ENCODE data around the gene SWSAP1. TPM values are rescaled to one million over a fixed set of nuclear protein-coding genes. Genes with fewer than 3 reads are reported as not detected.
"Not testable (repeated sequence)": the region's sequence is repeated elsewhere in the genome, so short reads cannot be mapped to it uniquely, and the experiment has no call there.

SWSAP1 gene
- total RNA-seq, 1 donor from 2014 or later = 0.73 TPM

- DNase-seq (ENCODE audit: low read depth, low spot score) = not testable (repeated sequence)
Measured at GRCh38 chr19:11354102-11354501, 20.4 kb upstream of the SWSAP1 start.

- DNase-seq (ENCODE audit: low read depth, low spot score) = peak; percentile 75
Measured at GRCh38 chr19:11355160-11356073, 19.0 kb upstream of the SWSAP1 start, which contains the start of gene PLPPR2. Gene PLPPR2 (plus strand): TSS chr19:11355432. CDS start chr19:11357674, 2,242 bp downstream.

DNA sequence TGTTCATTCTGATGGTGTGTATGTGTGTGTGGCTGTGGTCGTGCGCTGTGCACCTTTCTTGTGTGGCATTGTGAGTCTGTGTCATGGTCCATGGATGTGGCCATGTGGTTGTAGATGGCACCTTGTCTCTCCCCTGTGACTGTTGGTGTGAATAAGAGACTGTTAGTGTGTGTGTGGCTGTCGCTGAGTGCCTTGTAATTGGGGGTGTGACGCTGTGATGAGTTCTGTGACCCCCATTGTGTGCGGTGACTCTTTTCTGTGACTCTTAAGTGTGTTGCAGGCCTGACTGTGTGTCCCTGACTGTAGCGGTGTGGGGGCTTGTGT lies 18.4 kb upstream of the SWSAP1 start:
- DNase-seq (ENCODE audit: low read depth, low spot score) = no peak

- no peak for DNase-seq (ENCODE audit: low read depth, low spot score)
Measured at GRCh38 chr19:11356676-11357550, 17.6 kb upstream of the SWSAP1 start.

GRCh38 chr19:11359421-11359820 lies 15.0 kb upstream of the SWSAP1 start:
- no peak for DNase-seq (ENCODE audit: low read depth, low spot score)

DNA sequence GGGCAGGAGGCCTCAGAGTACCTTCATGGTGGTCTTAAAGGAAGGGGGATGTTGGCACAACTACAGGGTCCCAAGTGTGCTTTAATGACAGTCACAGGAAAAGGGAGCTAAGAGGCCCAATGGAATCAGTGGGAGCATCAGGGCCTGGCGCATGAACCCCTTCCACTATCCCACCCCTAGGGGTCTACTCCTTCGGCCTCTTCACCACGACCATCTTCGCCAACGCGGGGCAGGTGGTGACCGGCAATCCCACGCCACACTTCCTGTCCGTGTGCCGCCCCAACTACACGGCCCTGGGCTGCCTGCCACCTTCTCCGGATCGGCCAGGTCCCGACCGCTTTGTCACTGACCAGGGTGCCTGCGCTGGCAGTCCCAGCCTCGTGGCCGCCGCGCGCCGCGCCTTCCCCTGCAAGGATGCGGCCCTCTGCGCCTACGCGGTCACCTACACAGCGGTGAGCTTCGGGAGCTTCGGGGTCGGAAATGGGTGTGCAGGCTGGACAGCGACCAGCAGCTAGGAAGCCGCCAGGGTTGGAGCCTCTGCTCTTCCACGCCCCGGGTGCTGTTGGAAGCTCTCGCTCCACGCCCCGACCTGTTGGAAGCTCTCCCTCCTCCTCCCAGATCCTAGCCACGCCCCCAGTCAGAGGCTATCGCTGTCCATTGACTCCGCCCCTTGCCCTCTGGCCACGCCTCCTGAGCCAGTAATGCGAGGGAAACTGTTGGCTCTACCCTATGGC lies 13.3 kb upstream of the SWSAP1 start:
- DNase-seq (ENCODE audit: low read depth, low spot score) = no peak

GRCh38 chr19:11361771-11362731 lies 12.4 kb upstream of the SWSAP1 start:
- DNase-seq (ENCODE audit: low read depth, low spot score) = no peak

DNA sequence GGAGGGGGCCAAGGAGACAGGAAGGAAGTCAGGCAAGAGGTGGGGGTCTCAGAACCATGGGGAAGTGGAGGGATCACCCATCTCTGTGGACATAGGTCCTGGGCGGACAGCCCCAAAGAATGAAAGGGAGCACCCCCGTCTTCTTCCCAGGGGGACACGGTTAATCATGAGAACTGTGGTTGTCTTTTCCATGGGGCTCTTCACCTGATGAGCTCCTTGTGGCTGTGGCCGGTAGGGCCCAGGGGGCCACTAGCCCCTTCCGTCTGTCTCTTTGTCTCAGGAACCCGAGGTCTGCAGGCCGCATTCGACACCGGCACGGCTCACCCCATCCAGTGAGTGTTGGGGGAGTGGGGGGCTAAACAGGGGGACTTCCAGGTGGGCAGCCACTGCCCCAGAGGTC lies 10.6 kb upstream of the SWSAP1 start:
- no peak for DNase-seq (ENCODE audit: low read depth, low spot score)

DNA sequence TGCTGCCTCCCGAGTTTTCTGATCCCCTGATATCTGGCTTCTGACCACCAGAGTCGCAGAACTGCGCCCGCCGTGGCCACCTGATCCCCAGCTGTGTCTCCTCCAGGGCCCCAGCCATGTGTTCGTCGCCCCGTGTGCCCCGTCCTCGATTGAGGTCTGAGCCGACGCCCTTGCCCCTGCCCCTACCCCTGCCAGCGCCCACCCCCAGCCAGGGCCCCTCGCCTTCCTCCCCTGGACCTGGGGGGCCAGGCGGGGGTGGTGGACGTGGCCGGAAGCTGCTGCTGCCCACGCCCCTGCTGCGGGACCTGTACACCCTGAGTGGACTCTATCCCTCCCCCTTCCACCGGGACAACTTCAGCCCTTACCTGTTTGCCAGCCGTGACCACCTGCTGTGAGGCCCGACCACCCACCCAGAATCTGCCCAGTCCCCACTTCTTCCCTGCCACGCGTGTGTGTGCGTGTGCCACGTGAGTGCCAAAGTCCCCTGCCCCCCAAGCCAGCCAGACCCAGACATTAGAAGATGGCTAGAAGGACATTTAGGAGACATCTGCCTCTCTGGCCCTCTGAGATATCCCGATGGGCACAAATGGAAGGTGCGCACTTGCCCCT lies 10.1 kb upstream of the SWSAP1 start:
- DNase-seq (ENCODE audit: low read depth, low spot score) = no peak

GRCh38 chr19:11364935-11365334 lies 9.5 kb upstream of the SWSAP1 start:
- DNase-seq (ENCODE audit: low read depth, low spot score) = no peak

DNA sequence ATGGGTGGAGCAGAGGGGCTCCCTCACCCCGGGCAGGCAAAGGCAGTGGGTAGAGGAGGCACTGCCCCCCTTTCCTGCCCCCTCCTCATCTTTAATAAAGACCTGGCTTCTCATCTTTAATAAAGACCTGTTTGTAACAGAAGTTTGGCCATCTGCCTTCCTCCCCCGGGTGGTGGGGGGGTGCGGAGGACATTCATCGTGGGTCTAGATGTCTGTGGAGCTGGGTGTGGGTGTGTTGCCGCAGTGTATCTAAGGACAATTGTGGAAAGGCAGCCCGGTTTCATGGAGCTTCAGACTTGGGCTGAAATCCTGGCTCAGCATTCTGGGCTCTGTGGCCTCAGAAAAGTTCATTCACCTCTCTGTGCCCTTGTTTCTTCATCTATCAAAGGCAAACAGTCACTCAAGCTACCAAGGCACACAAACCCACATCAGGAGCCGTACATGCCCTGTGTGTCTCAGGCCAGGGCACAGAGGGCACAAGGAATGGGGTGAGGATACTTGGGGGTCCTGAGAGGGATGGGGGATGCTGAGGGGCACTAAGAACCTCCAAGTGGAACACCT lies 8.8 kb upstream of the SWSAP1 start:
- no peak for DNase-seq (ENCODE audit: low read depth, low spot score)

DNA sequence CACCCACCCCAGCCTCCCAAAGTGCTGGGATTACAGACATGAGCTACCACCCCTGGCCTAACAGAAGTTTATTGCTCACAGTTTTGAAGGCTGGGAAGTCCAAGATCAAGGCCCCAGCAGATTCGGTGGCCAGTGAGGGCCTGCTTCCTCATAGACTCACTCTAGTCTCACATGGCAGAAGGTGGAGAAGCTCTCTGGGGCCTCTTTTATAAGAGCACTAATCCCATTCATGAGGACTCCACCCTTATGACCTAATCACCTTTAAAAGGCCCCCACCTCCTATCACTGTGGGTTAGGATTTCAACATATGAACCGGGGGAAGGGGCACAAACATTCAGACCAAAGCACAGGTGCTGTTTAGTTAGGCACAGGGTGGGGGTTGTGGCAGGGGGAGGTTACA lies 6.9 kb upstream of the SWSAP1 start:
- DNase-seq (ENCODE audit: low read depth, low spot score) = no peak

GRCh38 chr19:11370744-11371143 lies 3.7 kb upstream of the SWSAP1 start:
- DNase-seq (ENCODE audit: low read depth, low spot score) = no peak

- DNase-seq (ENCODE audit: low read depth, low spot score) = no peak
Measured at GRCh38 chr19:11373166-11373884, 1.1 kb upstream of the SWSAP1 start.

DNA sequence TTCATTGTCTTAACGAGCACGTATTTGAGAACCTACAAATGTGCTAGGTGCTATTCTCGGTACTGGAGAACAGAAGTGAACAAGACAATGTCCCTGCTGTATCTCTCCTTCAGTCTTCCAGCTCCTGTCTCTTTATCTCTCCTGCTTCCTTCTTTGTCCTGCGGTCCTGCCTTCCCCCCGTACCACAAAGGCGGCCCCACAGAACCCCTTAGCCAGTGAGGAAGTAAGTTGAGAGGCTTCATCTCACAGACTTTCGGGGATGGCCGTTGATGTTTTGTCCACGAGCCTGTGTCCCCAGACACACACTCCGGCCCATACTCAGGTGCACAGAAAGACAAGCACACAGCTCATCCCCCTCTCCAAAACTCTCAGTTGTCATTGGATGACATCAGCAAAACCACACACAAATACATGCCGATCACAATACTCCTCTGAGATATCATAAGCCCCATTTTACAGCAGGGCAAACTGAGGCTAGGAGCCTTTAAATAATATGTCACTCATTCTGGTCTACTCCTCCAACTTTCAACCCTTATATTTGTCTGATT lies 507 bp upstream of the SWSAP1 start:
- DNase-seq (ENCODE audit: low read depth, low spot score) = no peak

GRCh38 chr19:11375143-11375948 lies 880 bp downstream of the SWSAP1 start:
- DNase-seq (ENCODE audit: low read depth, low spot score) = no peak

DNA sequence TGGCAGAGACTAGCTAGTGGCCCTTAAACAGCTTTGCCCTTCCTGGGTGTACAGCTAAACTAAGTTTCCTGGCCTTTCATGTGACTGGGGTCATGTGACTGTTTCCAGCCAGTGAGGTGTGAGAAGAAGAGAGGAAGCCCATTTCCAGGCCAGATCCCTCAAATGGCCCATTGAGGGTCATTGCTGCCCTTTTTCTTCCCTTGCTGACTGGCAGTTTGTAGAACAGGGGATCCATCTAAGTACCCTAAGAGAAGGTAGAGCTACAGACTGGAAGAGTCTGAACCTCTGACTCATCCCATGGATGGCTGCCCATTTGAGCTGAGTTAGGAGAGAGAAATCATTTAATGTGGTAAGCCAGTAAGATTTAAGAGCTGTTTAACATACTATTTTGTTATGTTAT lies 2.8 kb downstream of the SWSAP1 start:
- no peak for DNase-seq (ENCODE audit: low read depth, low spot score)

- DNase-seq (ENCODE audit: low read depth, low spot score) = no peak
Measured at GRCh38 chr19:11377756-11378155, 3.3 kb downstream of the SWSAP1 start.

Measured in pulmonary artery endothelial cell (primary cell).